Stimulated activated CD4-positive, alpha-beta T cell treated with anti-CD3 and anti-CD28 coated beads, Interleukin-2, amount 100 ng/mL, for 4 hours (primary cell): ENCODE measurements around the gene SP3.

Experiments
- DNase-seq: peaks from one replicate; pipeline ENCODE4 v3.0.0-alpha.2; 2020; ENCODE audit warnings: low read depth

The SP3 gene

DNA sequence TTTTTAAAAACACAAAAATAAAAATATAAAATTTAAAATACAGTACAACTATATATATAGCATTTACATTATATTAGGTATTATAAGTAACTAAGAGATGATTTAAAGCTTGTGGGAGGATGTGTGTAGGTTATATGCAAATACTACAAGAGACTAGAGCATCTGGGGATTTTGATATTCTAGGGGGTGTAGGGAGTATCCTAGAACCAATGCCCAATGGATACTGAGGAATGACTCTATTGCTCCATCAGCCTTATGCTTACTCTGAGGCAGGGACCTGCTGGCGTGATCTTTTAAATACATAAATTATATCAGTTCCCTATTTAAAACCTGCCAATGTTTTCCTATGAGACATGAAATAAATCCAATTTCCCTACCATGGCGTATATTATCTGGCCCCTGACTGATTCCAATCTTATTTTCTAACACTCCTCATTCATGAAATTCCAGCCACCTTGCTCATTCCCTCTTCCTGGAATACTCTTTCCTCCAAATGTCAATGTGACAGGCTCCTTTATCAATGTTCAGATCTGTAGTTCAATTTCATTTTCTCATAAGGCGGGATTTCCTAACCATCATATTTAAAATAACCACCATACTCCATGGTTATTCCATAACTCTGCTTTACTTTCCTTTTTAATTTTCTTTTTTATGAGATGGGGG is 22.2 kb downstream of the SP3 start:
- DNase-seq, result no peak

DNA sequence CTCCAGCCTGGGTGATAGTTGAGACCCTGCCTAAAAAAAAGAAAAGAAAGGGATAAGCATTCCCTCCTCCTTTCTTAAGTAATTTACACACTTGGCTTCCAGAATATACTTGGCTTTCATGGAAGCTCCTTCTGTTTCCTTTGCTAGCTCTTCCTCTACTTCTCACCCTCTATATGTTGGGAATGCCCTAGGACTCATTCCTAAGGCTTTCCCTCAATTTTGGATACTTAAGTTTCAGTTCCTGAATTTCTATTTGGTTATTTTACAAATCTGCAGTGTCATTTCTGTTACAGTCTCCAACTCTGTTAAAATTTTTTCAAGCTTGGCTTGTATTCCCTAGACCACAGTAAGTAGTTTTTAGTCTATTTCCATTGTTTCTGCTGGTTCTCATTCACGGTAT is 23.6 kb downstream of the SP3 start:
- no peak for DNase-seq

- no peak for DNase-seq
These were observed 24.8 kb downstream of the SP3 start for GRCh38 chr2:173940208-173941020.

DNA sequence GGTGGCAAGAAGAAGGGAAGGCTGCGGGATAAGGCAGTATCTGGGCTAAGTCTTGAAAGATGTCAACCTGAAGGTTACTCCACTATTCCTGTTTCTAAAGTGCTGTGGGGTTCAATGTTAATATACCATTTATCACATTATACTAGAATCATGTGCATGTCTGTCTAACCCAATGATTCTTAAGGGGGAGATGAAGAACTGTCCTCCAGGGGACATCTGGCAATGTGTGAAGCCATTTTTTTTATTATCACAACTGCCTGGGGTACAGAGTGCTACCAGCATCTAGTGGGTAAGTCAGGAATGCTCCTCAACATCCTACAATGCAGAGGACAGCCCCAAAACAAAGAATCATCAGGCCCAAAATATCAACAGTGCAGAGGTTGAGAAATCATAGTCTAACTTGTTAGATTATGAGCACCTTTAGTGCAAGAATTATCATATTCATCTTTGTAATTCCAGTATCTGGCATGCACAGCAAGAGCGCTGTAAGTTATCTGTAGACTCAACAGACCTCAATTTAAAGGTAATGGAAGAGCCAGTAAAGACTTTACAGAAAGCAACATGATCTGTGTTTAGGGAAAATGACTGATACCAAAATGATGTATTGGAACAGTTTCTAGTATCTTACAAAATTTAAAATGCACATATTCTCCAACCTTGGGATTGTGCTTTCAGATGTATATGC is 26.3 kb downstream of the SP3 start:
- DNase-seq, result no peak

DNA sequence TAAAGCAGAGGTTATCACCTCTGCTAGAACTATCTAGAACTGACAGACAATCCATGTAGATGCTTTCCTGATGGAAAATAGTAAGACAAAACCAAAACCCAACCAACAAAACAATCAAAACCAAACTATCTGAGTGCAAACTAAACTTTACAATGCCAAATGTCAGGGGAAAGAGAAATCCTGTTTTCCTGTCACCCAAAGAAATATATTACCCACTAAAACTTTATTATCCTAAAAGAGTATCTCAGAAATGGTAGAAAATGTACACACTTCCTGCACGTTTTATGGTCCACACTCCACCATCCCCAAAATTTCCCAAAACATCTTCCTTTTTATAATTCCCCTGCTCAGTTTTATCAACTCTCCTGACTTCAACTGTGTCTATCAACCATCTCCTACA is 29.9 kb downstream of the SP3 start:
- DNase-seq, result no peak

DNA sequence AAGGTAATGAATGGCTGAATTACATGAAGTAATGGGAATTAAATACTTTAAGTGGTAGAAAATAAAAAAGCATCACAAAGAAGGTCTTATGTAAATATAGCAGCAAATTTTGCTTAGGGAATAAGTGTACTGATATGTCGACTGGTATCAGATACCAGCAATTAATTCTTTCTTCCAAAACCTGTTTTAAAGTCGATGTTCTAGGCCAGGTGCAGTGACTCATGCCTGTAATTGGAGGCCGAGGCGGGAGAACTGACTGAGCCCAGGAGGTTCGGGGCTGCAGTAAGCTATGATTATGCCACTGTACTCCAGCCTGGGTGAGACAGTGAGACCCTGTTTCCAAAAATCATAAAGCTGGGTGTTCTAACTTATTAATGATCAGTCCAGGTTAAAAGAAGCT is 30.3 kb downstream of the SP3 start:
- no peak for DNase-seq

DNA sequence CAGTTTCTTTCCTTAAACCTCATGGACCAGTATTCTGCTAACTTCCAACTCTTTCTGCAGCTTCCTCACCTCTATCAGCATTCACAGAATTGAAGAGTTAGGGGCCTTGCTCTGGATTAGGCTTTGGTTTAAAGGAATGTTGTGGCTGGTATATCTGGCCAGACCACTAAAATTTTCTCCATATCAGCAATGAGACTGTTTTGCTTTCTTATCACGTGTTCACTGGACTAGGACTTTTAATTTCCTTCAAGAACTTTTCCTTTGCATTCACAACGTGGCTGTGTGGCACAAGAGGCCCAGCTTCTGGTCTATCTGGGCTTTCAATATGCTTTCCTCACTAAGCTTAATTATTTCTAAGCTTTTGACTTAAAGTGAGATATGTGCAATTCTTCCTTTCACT is 33.4 kb downstream of the SP3 start:
- DNase-seq, result no peak

- no peak for DNase-seq
These were observed 35.7 kb downstream of the SP3 start for GRCh38 chr2:173929441-173929840.

DNA sequence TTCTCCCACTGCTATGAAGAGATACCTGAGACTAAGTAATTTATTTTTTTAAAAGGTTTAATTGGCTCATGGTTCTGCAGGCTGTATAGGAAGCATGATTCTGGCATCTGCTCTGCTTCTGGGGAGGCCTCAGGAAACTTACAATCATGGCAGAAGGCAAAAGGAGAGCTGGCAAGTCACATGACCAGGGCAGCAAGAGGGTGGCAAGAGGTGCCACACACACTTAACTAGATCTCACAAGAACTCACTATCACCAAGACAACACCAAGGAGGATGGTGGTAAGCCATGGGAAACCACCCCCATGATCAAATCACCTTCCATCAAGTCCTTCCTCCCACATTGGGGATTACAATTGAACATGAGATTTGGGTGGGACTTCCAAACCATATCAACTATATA is 38.3 kb downstream of the SP3 start:
- no peak for DNase-seq

DNA sequence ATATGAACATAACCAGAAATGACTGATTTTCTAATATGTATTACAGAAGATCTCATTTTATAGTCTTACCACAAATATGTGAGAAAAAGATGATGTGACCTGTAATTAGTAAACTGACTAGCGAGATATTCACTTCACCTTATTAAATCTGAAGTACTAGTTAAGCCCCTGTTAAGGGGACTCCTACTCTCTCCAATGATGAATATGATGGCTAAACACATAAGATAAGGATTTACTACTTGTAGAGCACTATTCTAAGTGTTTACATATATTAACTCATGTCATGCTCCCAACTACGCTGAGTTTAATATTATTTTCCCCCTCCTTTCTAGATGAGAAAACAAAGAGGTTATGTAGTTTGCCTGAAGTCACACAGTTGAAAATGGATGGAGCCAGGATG is 40.9 kb downstream of the SP3 start:
- no peak for DNase-seq

GRCh38 chr2:173922760-173923159 is 42.4 kb downstream of the SP3 start:
- DNase-seq, result no peak

DNA sequence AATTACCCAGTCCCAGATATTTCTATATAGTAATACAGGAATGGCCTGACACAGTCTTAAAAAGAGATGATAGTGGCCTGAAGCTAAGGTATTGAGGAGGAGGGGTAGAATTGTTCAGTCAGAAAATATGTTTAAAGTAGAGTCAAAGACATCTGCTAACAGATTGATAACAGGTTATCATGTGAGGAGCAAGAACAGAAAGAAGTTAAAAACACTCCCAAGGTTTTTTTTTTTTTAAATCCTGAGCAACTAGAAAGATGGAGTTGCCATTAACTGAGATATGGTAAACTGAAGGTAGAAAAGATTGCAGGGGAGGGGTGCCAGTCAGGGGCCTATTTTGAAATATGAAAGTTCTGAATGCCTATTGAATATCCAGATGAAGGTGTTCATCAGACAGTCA is 43.1 kb downstream of the SP3 start:
- DNase-seq, result no peak

DNA sequence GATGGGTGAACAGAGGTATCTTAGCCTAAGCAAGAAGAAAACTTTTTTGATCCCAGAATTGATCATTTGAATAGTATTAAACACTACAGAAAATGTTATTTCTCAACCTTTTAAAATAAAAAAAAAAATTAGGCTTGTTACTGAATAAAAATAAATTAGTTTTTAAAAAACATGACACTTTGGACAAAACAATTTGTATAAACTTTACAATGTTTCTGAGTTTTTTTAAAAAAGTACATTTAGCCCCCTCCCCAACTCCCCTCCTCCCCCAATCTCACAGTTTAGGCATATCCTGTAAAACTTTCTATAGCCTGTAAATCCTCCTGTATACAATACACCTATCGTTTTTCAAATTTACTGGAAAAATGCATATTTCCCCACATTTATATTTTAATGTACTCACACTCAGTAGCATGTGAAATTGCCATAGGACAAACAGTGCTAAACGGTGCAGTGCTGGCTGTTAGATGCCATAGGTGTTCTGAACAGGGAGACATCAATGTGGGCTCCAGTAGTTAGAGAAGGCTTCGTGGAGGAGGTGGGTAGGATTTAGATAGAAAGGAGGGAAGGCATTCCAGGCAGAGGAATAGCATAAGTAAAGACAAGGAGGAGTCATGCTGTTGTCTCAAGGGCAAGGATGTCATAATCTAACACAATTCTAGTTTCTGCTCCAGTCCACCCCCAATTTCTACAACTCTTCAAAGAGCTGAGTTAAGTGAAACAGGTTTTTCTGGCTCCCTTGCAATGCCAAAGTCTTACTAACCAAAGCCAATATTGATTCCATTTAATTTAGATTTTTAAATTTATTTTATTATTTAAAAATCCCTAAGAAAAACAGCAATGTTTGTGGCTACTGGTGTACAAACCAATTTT is 50.9 kb downstream of the SP3 start:
- DNase-seq, result no peak

GRCh38 chr2:173909846-173910245 is 55.3 kb downstream of the SP3 start:
- DNase-seq, result no peak

DNA sequence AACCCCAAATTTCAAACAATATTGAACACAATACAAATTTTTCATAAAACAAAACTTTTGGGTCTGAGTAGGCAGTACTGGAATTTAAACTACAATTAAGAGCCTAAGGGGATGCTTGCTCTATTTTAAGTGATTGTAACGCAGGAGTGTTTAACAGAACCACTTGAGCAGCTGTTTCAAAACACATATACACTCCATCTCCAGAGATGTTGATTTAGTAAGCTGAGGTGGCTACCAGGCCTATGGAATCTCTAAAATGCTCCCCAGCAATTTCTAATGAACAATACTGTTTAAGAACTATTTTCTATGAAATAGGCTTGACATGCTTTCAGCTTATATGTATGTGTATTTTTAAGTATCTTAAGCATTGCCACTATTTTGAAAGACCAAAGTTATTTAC is 58.5 kb downstream of the SP3 start:
- DNase-seq, result no peak

- no peak for DNase-seq
These were observed 61.4 kb downstream of the SP3 start for GRCh38 chr2:173903601-173904394.

DNA sequence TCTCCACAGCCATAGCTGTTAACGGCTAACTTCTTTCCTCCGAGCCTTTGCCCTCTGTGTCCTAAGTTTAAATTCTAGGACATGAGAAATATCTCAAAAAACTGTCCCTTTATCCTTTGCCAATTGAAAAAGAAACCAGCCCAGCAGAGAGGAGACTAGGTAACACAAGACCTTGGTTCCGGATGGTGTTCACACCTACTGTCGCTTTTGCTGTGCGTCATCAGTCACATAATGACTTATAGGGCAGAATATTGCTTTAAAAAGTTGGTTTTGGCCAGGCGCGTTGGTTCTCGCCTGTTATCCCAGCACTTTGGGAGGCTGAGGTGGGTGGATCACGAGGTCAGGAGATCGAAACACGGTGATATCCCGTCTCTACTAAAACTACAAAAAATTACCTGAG is 66.2 kb downstream of the SP3 start:
- DNase-seq, result no peak

DNA sequence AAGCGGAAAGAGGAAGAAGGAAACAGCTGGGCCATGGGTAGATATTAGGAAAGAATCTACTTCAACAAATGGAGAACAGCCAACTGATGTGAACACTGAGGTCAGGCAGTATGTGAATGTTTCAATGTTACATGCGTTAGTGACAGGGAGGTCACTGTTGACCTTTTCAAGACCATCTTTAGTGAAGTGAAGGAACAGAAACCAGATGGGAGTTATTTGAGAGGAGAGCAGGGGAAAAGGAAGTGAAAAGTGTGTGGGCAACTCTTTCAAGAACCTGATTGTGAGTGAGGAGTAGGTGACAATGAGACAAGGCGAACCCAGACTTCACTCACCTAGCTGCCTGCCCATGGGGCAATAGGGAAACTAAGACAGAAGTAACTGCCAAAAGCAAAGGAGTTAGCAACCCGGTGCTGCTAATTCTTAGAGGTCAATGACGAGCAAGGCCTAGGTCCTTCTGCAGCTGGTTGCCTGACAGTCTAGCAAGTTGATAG is 67.0 kb downstream of the SP3 start:
- no peak for DNase-seq

DNA sequence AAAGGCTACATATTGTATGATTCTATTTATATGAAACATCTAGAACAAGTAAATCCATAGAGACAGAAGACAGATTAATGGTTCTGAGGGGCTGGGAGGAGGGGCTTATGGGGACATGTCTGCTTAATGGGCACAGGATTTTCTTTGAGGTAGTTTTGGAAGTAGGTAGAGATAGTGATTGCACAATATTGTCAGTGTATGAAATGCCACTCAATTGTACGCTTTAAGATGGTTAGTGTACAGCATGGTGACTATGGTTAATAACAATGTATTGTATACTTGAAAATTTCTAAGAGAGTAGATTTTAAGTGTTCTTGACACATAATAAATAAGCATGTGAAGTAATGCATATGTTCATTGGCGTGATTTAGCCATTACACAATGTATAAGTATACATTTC is 68.4 kb downstream of the SP3 start:
- no peak for DNase-seq

- DNase-seq, result no peak
These were observed 72.8 kb downstream of the SP3 start for GRCh38 chr2:173892341-173892740.

- DNase-seq, result no peak
These were observed 73.7 kb downstream of the SP3 start for GRCh38 chr2:173891315-173892037.
